ENCODE measurements around the gene DHCR24.

GRCh38 chr1:54814571-54814970, 72.4 kb downstream of the DHCR24 start:
- TF ChIP-seq POLR2AphosphoS5 (IDR thresholded peaks at IDR 0.05; ENCODE audit: insufficient read depth in 1 of 2, low read depth in 1 of 2) = no peak
- TF ChIP-seq, protein P1, sequence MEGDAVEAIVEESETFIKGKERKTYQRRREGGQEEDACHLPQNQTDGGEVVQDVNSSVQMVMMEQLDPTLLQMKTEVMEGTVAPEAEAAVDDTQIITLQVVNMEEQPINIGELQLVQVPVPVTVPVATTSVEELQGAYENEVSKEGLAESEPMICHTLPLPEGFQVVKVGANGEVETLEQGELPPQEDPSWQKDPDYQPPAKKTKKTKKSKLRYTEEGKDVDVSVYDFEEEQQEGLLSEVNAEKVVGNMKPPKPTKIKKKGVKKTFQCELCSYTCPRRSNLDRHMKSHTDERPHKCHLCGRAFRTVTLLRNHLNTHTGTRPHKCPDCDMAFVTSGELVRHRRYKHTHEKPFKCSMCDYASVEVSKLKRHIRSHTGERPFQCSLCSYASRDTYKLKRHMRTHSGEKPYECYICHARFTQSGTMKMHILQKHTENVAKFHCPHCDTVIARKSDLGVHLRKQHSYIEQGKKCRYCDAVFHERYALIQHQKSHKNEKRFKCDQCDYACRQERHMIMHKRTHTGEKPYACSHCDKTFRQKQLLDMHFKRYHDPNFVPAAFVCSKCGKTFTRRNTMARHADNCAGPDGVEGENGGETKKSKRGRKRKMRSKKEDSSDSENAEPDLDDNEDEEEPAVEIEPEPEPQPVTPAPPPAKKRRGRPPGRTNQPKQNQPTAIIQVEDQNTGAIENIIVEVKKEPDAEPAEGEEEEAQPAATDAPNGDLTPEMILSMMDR (IDR thresholded peaks at IDR 0.05) = no peak

Measured in vagina (tissue), 2 donors.